GM12878 (cell line): ENCODE measurements around the gene SKA3. TPM values are rescaled to one million over a fixed set of nuclear protein-coding genes. Genes with fewer than 3 reads are reported as not detected.
A peak's percentile ranks its signal among the peaks of the same experiment; 100 is the strongest.

Experiments
- CEBPZ ChIP-seq: fragments of 150-350 bp; IDR thresholded peaks from 2 replicates; pipeline ENCODE4 v1.6.1; 2016; ENCODE audit warnings: low read depth, low read length
- CHD2 ChIP-seq: IDR thresholded peaks from 2 replicates; pipeline ENCODE4 v1.6.1; 2011; ENCODE audit warnings: low read depth, low read length, improper control_type of control experiment, borderline replicate concordance
- CHD4 ChIP-seq: fragments of 200-600 bp; sonication (generic); IDR thresholded peaks from 2 replicates; pipeline ENCODE4 v1.6.1; 2016; ENCODE audit warnings: mild to moderate bottlenecking
- EP300 ChIP-seq, 2 experiments: fragments of 150-350 bp in 1 of 2; IDR thresholded peaks; 2 replicates each; pipeline ENCODE4 v1.6.1; 2011 to 2012; ENCODE audit warnings: low read depth in 2 of 2, low read length in 2 of 2, borderline replicate concordance in 1 of 2, improper control_type of control experiment in 1 of 2, inconsistent platforms in 1 of 2; ENCODE audit not compliant: control insufficient read depth in 1 of 2
- FOXK2 ChIP-seq: fragments of 450-650 bp; IDR thresholded peaks from 2 replicates; pipeline ENCODE4 v1.6.1; 2017; ENCODE audit warnings: mild to moderate bottlenecking, moderate library complexity
- HDAC6 ChIP-seq: fragments of 200-600 bp; sonication (generic); IDR thresholded peaks from one replicate; pipeline ENCODE4 v1.8.0; 2017; ENCODE audit warnings: antibody characterized with exemption; ENCODE audit not compliant: unreplicated experiment
- IRF4 ChIP-seq: IDR thresholded peaks from 2 replicates; pipeline ENCODE4 v1.6.1; 2011; ENCODE audit warnings: low read depth, low read length
- MEF2A ChIP-seq: IDR thresholded peaks from 2 replicates; pipeline ENCODE4 v1.6.1; 2011; ENCODE audit warnings: low read depth, mild to moderate bottlenecking, low read length, moderate library complexity; ENCODE audit not compliant: insufficient read depth
- MEF2B ChIP-seq: fragments of 450-650 bp; IDR thresholded peaks from 2 replicates; pipeline ENCODE4 v1.6.1; 2018; ENCODE audit warnings: mild to moderate bottlenecking, moderate library complexity; ENCODE audit not compliant: partially characterized antibody, poor library complexity, severe bottlenecking
- MTA3 ChIP-seq: IDR thresholded peaks from 2 replicates; pipeline ENCODE4 v1.6.1; 2012; ENCODE audit warnings: low read length, inconsistent platforms, borderline replicate concordance
- MYC ChIP-seq: IDR thresholded peaks from 2 replicates; pipeline ENCODE4 v1.6.1; 2011; ENCODE audit warnings: mild to moderate bottlenecking, low read length, moderate library complexity, inconsistent platforms; ENCODE audit not compliant: insufficient read depth, insufficient replicate concordance, insufficient read length, severe bottlenecking
- NFYB ChIP-seq: IDR thresholded peaks from 2 replicates; pipeline ENCODE4 v1.6.1; 2011; ENCODE audit warnings: low read depth, mild to moderate bottlenecking, low read length, improper control_type of control experiment, moderate library complexity; ENCODE audit not compliant: insufficient read depth
- NR2F1 ChIP-seq: fragments of 450-650 bp; conservative IDR thresholded peaks from 2 replicates; pipeline ENCODE4 v1.6.1; 2017; ENCODE audit warnings: mild to moderate bottlenecking
- PBX3 ChIP-seq: IDR thresholded peaks from 2 replicates; pipeline ENCODE4 v1.6.1; 2011; ENCODE audit warnings: mild to moderate bottlenecking, low read depth, low read length, moderate library complexity; ENCODE audit not compliant: insufficient replicate concordance
- POU2F2 ChIP-seq: IDR thresholded peaks from 3 replicates; pipeline ENCODE4 v1.6.1; 2011; ENCODE audit warnings: low read depth, mild to moderate bottlenecking, low read length, borderline replicate concordance
- RB1 ChIP-seq: fragments of 450-650 bp; formaldehyde crosslinking; IDR thresholded peaks from 2 replicates; pipeline ENCODE4 v1.6.1; 2017; ENCODE audit warnings: mild to moderate bottlenecking, borderline replicate concordance
- RUNX3 ChIP-seq: IDR thresholded peaks from 2 replicates; pipeline ENCODE4 v1.6.1; 2012; ENCODE audit warnings: low read length, inconsistent platforms
- SMC3 ChIP-seq: IDR thresholded peaks from 2 replicates; pipeline ENCODE4 v1.6.1; 2011; ENCODE audit warnings: low read length, improper control_type of control experiment, borderline replicate concordance
- SRF ChIP-seq, 2 experiments: IDR thresholded peaks; 2 replicates each; pipeline ENCODE4 v1.6.1; 2011; ENCODE audit warnings: low read depth in 2 of 2, low read length in 2 of 2, mild to moderate bottlenecking in 1 of 2, moderate library complexity in 1 of 2
- TARDBP ChIP-seq: IDR thresholded peaks from 2 replicates; pipeline ENCODE4 v1.6.1; 2016; ENCODE audit warnings: borderline replicate concordance
- TCF7 ChIP-seq: IDR thresholded peaks from 2 replicates; pipeline ENCODE4 v1.6.1; 2014; ENCODE audit warnings: antibody characterized with exemption, borderline replicate concordance
- ZBED1 ChIP-seq: IDR thresholded peaks from 2 replicates; pipeline ENCODE4 v1.6.1; 2016; ENCODE audit warnings: borderline replicate concordance
- ZNF207 ChIP-seq: fragments of 450-650 bp; IDR thresholded peaks from 2 replicates; pipeline ENCODE4 v1.6.1; 2014; ENCODE audit warnings: antibody characterized with exemption, mild to moderate bottlenecking, borderline replicate concordance
- ZSCAN29 ChIP-seq: fragments of 450-650 bp; IDR thresholded peaks from 2 replicates; pipeline ENCODE4 v1.6.1; 2017; ENCODE audit warnings: mild to moderate bottlenecking, moderate library complexity
- polyA plus RNA-seq, 11 experiments: library from polyadenylated mRNA; depleted of rRNA in 4 of 11; unstranded in 6 of 11; stranded (reverse) in 5 of 11; fragments of >200 nt; fragmentation: Nextera tagmentation in 4 of 11; fragmentation: Illumina TruSeq in 1 of 11; extraction: Ambion mirVana in 4 of 11; extraction: Trizol in 1 of 11; gene quantifications; 1 replicate in 1 of 11; 2 replicates in 10 of 11; pipeline versions ENCODE4 v1.2.1 to v1.2.3, GENCODE V29; 2011 to 2016; ENCODE audit warnings: inconsistent platforms in 2 of 11, missing spikeins in 2 of 11, low read depth in 1 of 11
- total RNA-seq, 4 experiments: library from RNA; depleted of rRNA in 3 of 4; stranded (reverse); fragments of >200 nt in 3 of 4; fragmentation: Illumina TruSeq in 1 of 4; extraction: Trizol in 1 of 4; gene quantifications; 2 replicates each; pipeline versions ENCODE4 v1.2.1 to v1.2.3, GENCODE V29; 2013 to 2021
- TF ChIP-seq, protein P1 (sequence below): IDR thresholded peaks from 2 replicates; pipeline ENCODE4 v1.6.1; 2011; ENCODE audit warnings: borderline replicate concordance, low read depth, mild to moderate bottlenecking, moderate library complexity, mixed read lengths, low read length; ENCODE audit not compliant: insufficient read depth; ENCODE audit errors: extremely low read length

SKA3 gene
- total and polyA plus RNA-seq, 10 of the 15 experiments (the other 5 are each of a cell fraction or from before 2014, with no cell fraction given): 13.5 to 69.7 (median 26.3) TPM

DNA sequence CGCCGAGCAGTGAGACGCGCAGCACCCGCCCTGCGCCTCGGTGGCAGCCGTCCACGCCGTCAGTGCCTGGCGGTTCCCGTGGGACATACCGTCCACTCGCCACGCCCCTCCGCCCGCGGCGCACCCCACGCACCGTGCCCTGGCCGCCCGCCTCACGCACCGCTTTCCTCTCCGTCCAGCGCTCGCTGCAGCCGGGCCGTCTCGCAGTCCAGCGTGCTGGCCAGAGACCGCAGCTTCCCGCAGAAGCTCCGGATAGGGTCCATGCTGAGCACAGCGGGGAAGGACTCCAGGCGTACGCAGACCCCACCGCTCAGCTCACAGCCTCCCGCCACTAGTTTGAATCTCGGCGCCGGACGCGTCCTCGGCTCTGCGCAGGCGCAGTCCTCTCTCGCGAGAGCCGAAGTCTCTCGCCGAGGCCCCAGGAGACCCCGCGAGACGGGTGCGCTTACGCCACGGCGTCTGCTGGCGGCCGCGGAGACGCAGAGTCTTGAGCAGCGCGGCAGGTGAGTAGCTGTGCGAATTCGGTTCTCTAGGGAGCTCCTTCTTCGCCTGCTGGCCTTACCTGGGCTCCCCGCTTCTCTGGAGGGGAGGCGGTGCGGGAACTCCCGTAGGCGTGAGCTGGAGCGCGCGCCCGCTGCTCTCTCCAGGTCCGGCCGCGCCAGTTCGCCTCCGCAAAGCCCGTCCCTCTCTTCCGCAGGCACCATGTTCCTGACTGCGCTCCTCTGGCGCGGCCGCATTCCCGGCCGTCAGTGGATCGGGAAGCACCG, at the start of gene SKA3, which contains the start of gene MRPL57 (continued):
- TF ChIP-seq MEF2B: peak; percentile 90
- TF ChIP-seq EP300 (IDR thresholded peaks at IDR 0.05; ENCODE audit: borderline replicate concordance in 1 of 2, control insufficient read depth in 1 of 2, low read depth in 2 of 2, low read length in 2 of 2): 0 out of 4 replicates have a peak, but pooled peaks of 1 of the 2 experiments have one; percentile 32
- no peak for TF ChIP-seq FOXK2
- TF ChIP-seq TARDBP: no peak
- TF ChIP-seq SMC3: no peak
- TF ChIP-seq POU2F2: peak; percentile 91
- TF ChIP-seq, protein P1, sequence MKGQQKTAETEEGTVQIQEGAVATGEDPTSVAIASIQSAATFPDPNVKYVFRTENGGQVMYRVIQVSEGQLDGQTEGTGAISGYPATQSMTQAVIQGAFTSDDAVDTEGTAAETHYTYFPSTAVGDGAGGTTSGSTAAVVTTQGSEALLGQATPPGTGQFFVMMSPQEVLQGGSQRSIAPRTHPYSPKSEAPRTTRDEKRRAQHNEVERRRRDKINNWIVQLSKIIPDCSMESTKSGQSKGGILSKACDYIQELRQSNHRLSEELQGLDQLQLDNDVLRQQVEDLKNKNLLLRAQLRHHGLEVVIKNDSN: no peak
- TF ChIP-seq ZBED1: no peak
- peak; percentile 100 for TF ChIP-seq CHD2
- peak; percentile 72 for TF ChIP-seq MYC
- TF ChIP-seq RB1: peak; percentile 25; the same call in 1 of the 2 replicates
- no peak for TF ChIP-seq NFYB
- peak; percentile 14; the same call in 1 of the 2 replicates for TF ChIP-seq RUNX3
- TF ChIP-seq ZNF207: peak; percentile 28; the same call in 1 of the 2 replicates
- TF ChIP-seq CEBPZ: no peak
- no peak for TF ChIP-seq CHD4
- TF ChIP-seq MTA3: no peak
- TF ChIP-seq ZSCAN29: no peak
- TF ChIP-seq SRF (IDR thresholded peaks at IDR 0.05; ENCODE audit: low read depth in 2 of 2, low read length in 2 of 2): no peak
- peak; percentile 22; the same call in 1 of the 2 replicates for TF ChIP-seq IRF4
- no peak for TF ChIP-seq PBX3
- no peak for TF ChIP-seq TCF7
- peak; percentile 57; the same call in 1 of the 2 replicates for TF ChIP-seq NR2F1
- no peak for TF ChIP-seq HDAC6
- TF ChIP-seq MEF2A: no peak
